GM12872 (cell line): ENCODE data around the gene CADPS2.

Experiments used
- CTCF ChIP-seq: IDR thresholded peaks from 3 replicates; pipeline ENCODE4 v1.5.1; 2011; ENCODE audit warnings: low read depth, mild to moderate bottlenecking, low read length, moderate library complexity; ENCODE audit not compliant: insufficient read depth

CADPS2 gene

DNA sequence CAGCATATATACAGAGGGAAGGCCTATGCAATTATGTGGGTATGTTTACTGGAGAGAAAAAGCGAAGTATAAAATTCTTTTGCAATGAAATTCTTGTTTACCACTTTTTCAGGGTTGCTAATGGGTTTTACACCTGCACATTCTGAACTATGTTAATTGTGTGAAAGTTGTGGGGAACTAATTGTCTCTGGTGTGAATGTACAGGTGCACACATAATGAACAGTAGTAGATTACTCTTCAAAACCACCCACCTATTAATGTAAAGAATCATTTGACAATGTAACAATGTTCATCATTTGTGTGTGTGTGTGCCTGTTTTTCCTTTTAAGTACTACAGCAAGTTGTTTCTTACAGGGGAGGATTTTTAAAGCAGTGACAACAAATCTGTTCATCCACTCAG, 501.7 kb downstream of the CADPS2 start:
- no peak for TF ChIP-seq CTCF

DNA sequence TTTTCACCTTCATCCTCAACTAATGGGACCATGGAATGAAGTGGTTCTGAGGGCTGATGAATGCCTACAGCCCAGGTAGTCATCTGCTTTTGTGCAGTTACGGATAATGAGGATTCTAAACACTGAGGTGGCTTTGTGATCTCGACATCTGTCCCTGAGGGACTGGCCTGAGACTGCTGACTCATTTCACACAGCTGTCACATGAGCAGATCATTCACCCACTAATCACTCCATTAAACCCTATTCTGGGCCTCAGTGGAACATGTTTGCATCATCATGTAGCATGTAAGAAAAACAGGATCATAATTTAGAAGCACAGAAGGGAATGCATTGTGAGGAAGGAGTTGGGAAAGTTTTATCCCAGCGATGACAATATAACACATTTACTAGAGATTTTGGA, 502.3 kb downstream of the CADPS2 start:
- no peak for TF ChIP-seq CTCF

- TF ChIP-seq CTCF: no peak
These were observed 505.3 kb downstream of the CADPS2 start for GRCh38 chr7:122380992-122381391.

GRCh38 chr7:122379491-122379890, 506.8 kb downstream of the CADPS2 start:
- TF ChIP-seq CTCF: no peak

DNA sequence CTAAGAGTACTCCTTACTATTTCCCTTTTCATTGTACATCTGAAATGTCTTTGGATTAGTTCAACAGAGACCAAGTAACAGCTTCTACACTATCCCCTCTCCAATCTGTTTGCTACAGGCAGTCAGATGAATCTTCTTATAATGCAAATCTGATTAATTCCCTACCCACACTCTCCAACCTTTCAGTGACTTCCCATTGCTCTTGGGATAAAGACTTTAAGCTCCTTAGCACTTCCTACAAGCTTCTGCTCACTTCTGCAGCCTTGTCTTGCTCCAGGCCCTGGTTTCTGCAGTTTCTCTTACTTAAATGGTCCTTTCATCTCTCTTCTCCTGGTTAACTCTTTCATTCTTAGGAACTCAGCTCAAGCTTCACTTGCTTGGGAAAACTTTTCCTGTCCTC, 516.5 kb downstream of the CADPS2 start:
- no peak for TF ChIP-seq CTCF

GRCh38 chr7:122364761-122365280, 521.4 kb downstream of the CADPS2 start:
- no peak for TF ChIP-seq CTCF

DNA sequence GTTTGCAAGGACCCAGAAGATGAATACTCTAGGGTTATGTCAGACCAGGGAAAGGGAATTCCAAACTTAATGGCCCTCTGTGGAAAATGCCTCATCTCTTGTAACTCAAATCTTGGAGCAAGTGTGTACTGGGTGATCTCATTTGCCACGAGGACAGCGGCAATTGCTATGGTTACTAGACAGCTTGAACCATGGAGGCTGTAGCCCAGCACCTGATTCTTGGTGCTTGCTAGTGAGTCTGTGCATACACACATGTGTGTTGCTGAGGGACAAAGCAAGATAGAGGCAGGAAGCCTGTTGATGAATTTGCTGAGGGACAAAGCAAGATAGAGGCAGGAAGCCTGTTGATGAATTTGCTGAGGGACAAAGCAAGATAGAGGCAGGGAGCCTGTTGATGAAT, 523.1 kb downstream of the CADPS2 start:
- no peak for TF ChIP-seq CTCF

GRCh38 chr7:122362473-122362872, 523.8 kb downstream of the CADPS2 start:
- no peak for TF ChIP-seq CTCF
